Adipose tissue (tissue), 3 donors: Measurements from ENCODE around the gene GRAMD2B. TPM values are rescaled to one million over a fixed set of nuclear protein-coding genes. Genes with fewer than 3 reads are reported as not detected.

ENCODE experiments used
- H3K27ac ChIP-seq: one replicate; pipeline ENCODE4 v1.5.1; 2013; ENCODE audit warnings: low read depth, low read length
- WGBS, 3 donors: extraction: QIAGEN DNeasy Blood & Tissue Kit; methylation state at CpG; one replicate each; pipeline ENCODE4 v1.1.7; 2013; 5-methylcytosine and 5-hydroxymethylcytosine counted together
- polyA plus RNA-seq, 3 donors: library from polyadenylated mRNA; stranded (reverse); fragments of 200-250 nt; gene quantifications; one replicate each; pipeline ENCODE4 v1.2.3, GENCODE V29; 2013
- donor health status: healthy with polysubstance abuse.
- donor health status: Bipolar disorder and iron deficiency.
- donor health status: healthy.

The GRAMD2B gene
- polyA plus RNA-seq, 3 donors = 4.9 to 15.2 (median 5.4) TPM

GRCh38 chr5:126543660-126544059 is 120.5 kb downstream of the GRAMD2B start:
- no peak overlapping the region for H3K27ac ChIP-seq
- WGBS, 3 donors = 53 to 98% (median 93%) methylated on average over 2 of the region's 2 CpGs

Other genes starting within 250 kb of the GRAMD2B start
- 10 to 100 TPM; 19.2 to 49.0 (median 39.5) TPM for gene ALDH7A1, start 171.8 kb downstream of the GRAMD2B start, polyA plus RNA-seq
- 10 to 100 TPM; 10.4 to 25.8 (median 18.1) TPM for gene PHAX, start 177.5 kb downstream of the GRAMD2B start, polyA plus RNA-seq